BLaER1 treated with 17β-estradiol and CSF1 and Interleukin-3, amounts not matched to agents 10 nM and 100 nM (cell line): ENCODE results near the gene USP7.

Experiments
- H3K27ac ChIP-seq, 11 experiments: shearing (Covaris generic); formaldehyde crosslinking; 2 replicates each; pipeline ENCODE4 v1.8.1; 2022
- H3K27me3 ChIP-seq, 11 experiments: shearing (Covaris generic); formaldehyde crosslinking; 2 replicates each; pipeline ENCODE4 v1.8.1; 2022
- H3K36me3 ChIP-seq, 11 experiments: shearing (Covaris generic); formaldehyde crosslinking; 2 replicates each; pipeline ENCODE4 v1.8.1; 2022
- H3K4me1 ChIP-seq, 10 experiments: shearing (Covaris generic); formaldehyde crosslinking; 2 replicates each; pipeline ENCODE4 v1.8.1; 2022
- H3K4me2 ChIP-seq, 11 experiments: shearing (Covaris generic); formaldehyde crosslinking; 2 replicates each; pipeline ENCODE4 v1.8.1; 2022
- H3K4me3 ChIP-seq, 10 experiments: shearing (Covaris generic); formaldehyde crosslinking; 2 replicates each; pipeline ENCODE4 v1.8.1; 2022
- H3K9ac ChIP-seq, 11 experiments: shearing (Covaris generic); formaldehyde crosslinking; 2 replicates each; pipeline ENCODE4 v1.8.1; 2022
- H3K9me3 ChIP-seq, 11 experiments: shearing (Covaris generic); formaldehyde crosslinking; replicated peaks in 1 of 11; 2 replicates each; pipeline ENCODE4 v1.8.1; 2022
- H4K20me1 ChIP-seq, 11 experiments: shearing (Covaris generic); formaldehyde crosslinking; 2 replicates each; pipeline ENCODE4 v1.8.1; 2022
- Cebpa-rat ChIP-seq, 11 experiments: shearing (Covaris generic); IDR thresholded peaks; 2 replicates each; pipeline ENCODE4 v1.8.1; 2022

USP7 gene

GRCh38 chr16:8943966-8944759, 19.5 kb downstream of the USP7 start:
- Histone ChIP-seq H4K20me1 (peaks cover 100% of the 10 kb centered on the region in 11 experiments), H3K4me3 (peak overlapping the region in 3 of 10 experiments; percentile 11 to 25 (median 25); a peak in 4 of 20 replicates), H3K27me3 (no peaks in the 10 kb centered on the region), H3K9me3 (no peaks in the 10 kb centered on the region), H3K4me2 (peak overlapping the region; percentile 53 to 90 (median 82)), H3K36me3 (peaks cover 0 to 17% (median 8%) of the 10 kb centered on the region in 11 experiments; a peak in 11 of 22 replicates), H3K9ac (peak overlapping the region in 4 of 11 experiments; percentile 9 to 41 (median 16); a peak in 6 of 22 replicates), H3K4me1 (peaks cover 74 to 92% (median 88%) of the 10 kb centered on the region in 10 experiments), H3K27ac (peak overlapping the region in 4 of 11 experiments; percentile 20 to 45 (median 38); a peak in 8 of 22 replicates)
- TF ChIP-seq Cebpa-rat (IDR thresholded peaks at IDR 0.05), result no peak

DNA sequence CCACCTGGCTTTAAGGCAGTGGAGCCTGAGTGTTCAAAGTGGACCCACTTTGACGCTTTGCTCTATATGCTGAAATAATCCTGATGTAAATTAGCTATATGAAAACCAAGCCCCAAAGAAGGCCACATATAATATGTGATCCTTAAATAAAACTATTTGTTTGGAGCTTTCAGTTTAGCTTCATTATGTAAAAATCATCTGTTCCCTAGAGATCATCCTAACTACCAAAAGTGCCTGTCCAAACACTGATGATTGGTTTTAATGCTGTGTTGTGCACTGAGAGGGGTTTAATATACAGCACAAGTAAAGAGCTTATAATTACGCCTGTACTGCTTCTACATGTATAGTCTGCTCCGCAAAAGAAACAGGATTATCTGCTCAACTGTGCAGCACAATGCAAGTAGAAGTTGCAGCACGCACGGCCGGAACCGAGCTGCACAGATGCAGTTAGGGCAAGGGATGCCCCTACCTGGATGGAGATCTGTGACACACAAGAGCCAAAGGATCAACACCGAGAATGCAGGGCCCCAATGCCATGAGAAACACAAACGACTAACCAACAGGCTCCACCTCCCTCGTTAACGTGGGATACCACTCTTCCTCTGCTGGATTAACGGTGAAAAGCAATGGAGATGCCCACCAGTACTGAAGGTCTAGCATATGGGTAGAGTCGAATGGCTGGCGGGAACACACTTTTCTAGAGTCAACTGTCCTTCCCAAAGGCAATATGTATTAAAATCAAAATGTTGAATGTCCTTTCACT, 20.5 kb downstream of the USP7 start:
- Histone ChIP-seq H3K9ac (no peak overlapping the region), H3K27me3 (no peaks in the 10 kb centered on the region), H3K4me2 (peak overlapping the region; percentile 53 to 90 (median 82)), H3K4me1 (peaks cover 64 to 88% (median 83%) of the 10 kb centered on the region in 10 experiments), H3K9me3 (no peaks in the 10 kb centered on the region), H4K20me1 (peaks cover 100% of the 10 kb centered on the region in 11 experiments), H3K36me3 (peaks cover 0 to 17% (median 8%) of the 10 kb centered on the region in 11 experiments; a peak in 11 of 22 replicates), H3K27ac (no peak overlapping the region), H3K4me3 (no peak overlapping the region)
- no peak for TF ChIP-seq Cebpa-rat (IDR thresholded peaks at IDR 0.05)

DNA sequence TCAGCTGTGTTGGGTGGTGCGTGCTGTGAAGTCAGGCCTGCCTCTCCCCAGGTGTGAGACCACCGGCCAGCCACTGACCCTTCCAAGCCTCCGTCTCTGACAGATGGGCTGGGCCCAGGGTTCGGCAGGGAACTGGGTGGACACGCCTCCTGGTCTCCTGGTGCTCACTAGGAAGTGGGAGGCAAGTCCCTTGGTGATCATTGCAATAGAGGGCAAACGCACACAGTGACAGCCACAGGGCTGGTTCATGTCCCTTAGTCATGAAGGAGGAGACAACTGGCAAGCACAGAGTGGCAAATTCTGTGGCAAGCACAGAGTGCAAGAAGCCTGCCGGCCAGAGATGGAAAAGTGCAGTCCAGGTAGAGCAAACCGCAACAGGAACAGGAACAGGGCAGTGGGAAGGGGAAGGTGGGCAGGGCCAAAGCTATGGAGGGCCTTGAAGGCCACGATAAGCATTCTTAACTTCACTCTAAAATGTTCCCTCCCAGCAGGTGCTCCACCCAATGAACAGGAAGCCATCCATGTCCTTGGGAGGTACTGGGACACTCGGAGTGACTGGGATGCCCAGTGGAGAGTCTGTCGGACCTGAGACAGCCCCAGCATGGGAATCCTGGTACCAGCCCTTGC, 21.9 kb downstream of the USP7 start:
- TF ChIP-seq Cebpa-rat (IDR thresholded peaks at IDR 0.05), result no peak
- H3K4me1 ChIP-seq, result peaks cover 62 to 87% (median 82%) of the 10 kb centered on the region in 10 experiments
- H4K20me1 ChIP-seq, result peaks cover 100% of the 10 kb centered on the region in 11 experiments
- H3K36me3 ChIP-seq, result peaks cover 0 to 17% (median 8%) of the 10 kb centered on the region in 11 experiments; a peak in 11 of 22 replicates
- H3K27ac ChIP-seq, result no peak overlapping the region
- no peak overlapping the region for H3K9ac ChIP-seq
- no peaks in the 10 kb centered on the region for H3K27me3 ChIP-seq
- no peak overlapping the region for H3K4me3 ChIP-seq
- peak overlapping the region; percentile 5 to 88 (median 78); a peak in 16 of 22 replicates for H3K4me2 ChIP-seq
- H3K9me3 ChIP-seq, result no peaks in the 10 kb centered on the region

GRCh38 chr16:8937803-8938202, 25.9 kb downstream of the USP7 start:
- H3K4me1 ChIP-seq, result peaks cover 26 to 70% (median 51%) of the 10 kb centered on the region in 10 experiments
- TF ChIP-seq Cebpa-rat (IDR thresholded peaks at IDR 0.05), result no peak
- H3K9me3 ChIP-seq, result no peaks in the 10 kb centered on the region
- H4K20me1 ChIP-seq, result peaks cover 100% of the 10 kb centered on the region in 11 experiments
- H3K27me3 ChIP-seq, result no peaks in the 10 kb centered on the region
- H3K4me3 ChIP-seq, result no peak overlapping the region
- 0 out of 22 replicates have a peak overlapping the region, but pooled peaks of 1 of the 11 experiments have one; percentile 19 for H3K9ac ChIP-seq
- H3K36me3 ChIP-seq, result peaks cover 0 to 17% (median 8%) of the 10 kb centered on the region in 11 experiments; a peak in 11 of 22 replicates
- peak overlapping the region in 3 of 11 experiments; percentile 5 to 10 (median 7); a peak in 5 of 22 replicates for H3K4me2 ChIP-seq
- no peak overlapping the region for H3K27ac ChIP-seq

GRCh38 chr16:8936421-8936820, 27.3 kb downstream of the USP7 start:
- H3K4me1 ChIP-seq, result peaks cover 15 to 67% (median 41%) of the 10 kb centered on the region in 10 experiments; a peak in 17 of 20 replicates
- H3K36me3 ChIP-seq, result peaks cover 0 to 12% (median 7%) of the 10 kb centered on the region in 11 experiments; a peak in 9 of 22 replicates
- H3K9me3 ChIP-seq, result no peaks in the 10 kb centered on the region
- H4K20me1 ChIP-seq, result peaks cover 100% of the 10 kb centered on the region in 11 experiments
- no peaks in the 10 kb centered on the region for H3K27me3 ChIP-seq
- H3K4me3 ChIP-seq, result no peak overlapping the region
- TF ChIP-seq Cebpa-rat (IDR thresholded peaks at IDR 0.05), result no peak
- no peak overlapping the region for H3K9ac ChIP-seq
- no peak overlapping the region for H3K27ac ChIP-seq
- H3K4me2 ChIP-seq, result peak overlapping the region in 4 of 11 experiments; percentile 1 to 16 (median 6); a peak in 3 of 22 replicates

DNA sequence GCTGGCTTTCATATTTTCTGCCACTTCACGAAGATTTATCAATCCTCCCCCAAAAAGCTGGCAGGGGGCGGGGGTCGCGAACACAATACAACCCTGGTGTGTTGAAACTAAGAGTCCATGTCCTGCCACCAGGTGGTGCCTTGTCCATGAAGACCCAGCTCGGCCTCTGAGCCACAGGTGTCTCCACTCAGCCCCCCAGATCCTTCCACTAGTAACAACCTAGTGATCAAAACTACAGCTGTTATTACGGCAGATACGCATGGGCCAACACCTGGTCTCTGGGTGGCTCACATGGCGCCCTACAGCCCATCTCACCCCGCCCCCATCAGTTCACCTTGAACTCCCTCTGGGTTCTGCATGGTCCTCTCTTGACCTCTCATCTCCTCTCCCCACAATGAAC, 27.7 kb downstream of the USP7 start:
- no peak overlapping the region for H3K27ac ChIP-seq
- no peak for TF ChIP-seq Cebpa-rat (IDR thresholded peaks at IDR 0.05)
- H3K4me2 ChIP-seq, result 0 out of 22 replicates have a peak overlapping the region, but pooled peaks of 1 of the 11 experiments have one; percentile 3

GRCh38 chr16:8934601-8935000, 29.1 kb downstream of the USP7 start:
- Histone ChIP-seq H3K9ac (no peak overlapping the region), H3K36me3 (peaks cover 6 to 11% (median 7%) of the 10 kb centered on the region in 11 experiments), H3K4me3 (no peak overlapping the region), H3K27ac (no peak overlapping the region), H3K27me3 (no peaks in the 10 kb centered on the region), H3K9me3 (no peaks in the 10 kb centered on the region), H4K20me1 (peaks cover 100% of the 10 kb centered on the region in 11 experiments), H3K4me2 (no peak overlapping the region), H3K4me1 (peaks cover 25 to 73% (median 47%) of the 10 kb centered on the region in 10 experiments)
- TF ChIP-seq Cebpa-rat (IDR thresholded peaks at IDR 0.05), result no peak

More for the DNA sequence above, 27.7 kb downstream of the USP7 start:
- Histone ChIP-seq H4K20me1 (peaks cover 100% of the 10 kb centered on the region in 11 experiments), H3K36me3 (peaks cover 0 to 12% (median 7%) of the 10 kb centered on the region in 11 experiments; a peak in 9 of 22 replicates), H3K4me3 (no peak overlapping the region), H3K27me3 (no peaks in the 10 kb centered on the region), H3K9ac (no peak overlapping the region), H3K4me1 (peaks cover 19 to 71% (median 45%) of the 10 kb centered on the region in 10 experiments; a peak in 18 of 20 replicates), H3K9me3 (no peaks in the 10 kb centered on the region)

- Histone ChIP-seq H3K27ac (no peak overlapping the region), H3K4me1 (peaks cover 34 to 77% (median 49%) of the 10 kb centered on the region in 10 experiments), H3K4me2 (peak overlapping the region in 4 of 11 experiments; percentile 5 to 18 (median 14); a peak in 3 of 22 replicates), H3K36me3 (peaks cover 32 to 39% (median 34%) of the 10 kb centered on the region in 11 experiments), H3K9me3 (no peaks in the 10 kb centered on the region), H3K4me3 (no peak overlapping the region), H3K27me3 (no peaks in the 10 kb centered on the region), H3K9ac (no peak overlapping the region), H4K20me1 (peaks cover 100% of the 10 kb centered on the region in 11 experiments)
- TF ChIP-seq Cebpa-rat (IDR thresholded peaks at IDR 0.05), result no peak
Observed at GRCh38 chr16:8931859-8932258, 31.8 kb downstream of the USP7 start.
